Stimulated activated naive CD8-positive, alpha-beta T cell treated with anti-CD3 and anti-CD28 coated beads, Interleukin-15, amount 100 ng/mL, for 72 hours (primary cell): ENCODE results near the gene RAB8B.

Source experiments
- ATAC-seq: fragments of 150-1000 bp; cut with Tn5 transposase; 2 replicates; pipeline ENCODE4 v1.10.0; 2021; ENCODE audit warnings: mild to moderate bottlenecking, moderate library complexity
- DNase-seq, 2 donors: peaks; one replicate each; pipeline ENCODE4 v3.0.0; 2021 to 2022
- H3K27ac Mint-ChIP-seq, 2 donors: one replicate each; pipeline ENCODE4 v1.8.0; 2022; ENCODE audit warnings: mild to moderate bottlenecking in 2 of 2, mixed read lengths in 2 of 2, moderate library complexity in 2 of 2
- H3K27me3 Mint-ChIP-seq: one replicate; pipeline ENCODE4 v1.8.0; 2022; ENCODE audit warnings: mixed read lengths
- H3K4me1 Mint-ChIP-seq: one replicate; pipeline ENCODE4 v1.8.0; 2022; ENCODE audit warnings: mild to moderate bottlenecking, mixed read lengths
- H3K4me3 Mint-ChIP-seq, 2 donors: one replicate each; pipeline ENCODE4 v1.8.0; 2022; ENCODE audit warnings: mild to moderate bottlenecking in 2 of 2, mixed read lengths in 2 of 2, moderate library complexity in 1 of 2
- H3K9me3 Mint-ChIP-seq, 2 donors: one replicate each; pipeline ENCODE4 v1.8.0; 2022; ENCODE audit warnings: mixed read lengths in 2 of 2

RAB8B gene

GRCh38 chr15:63288342-63288741 lies 98.9 kb downstream of the RAB8B start:
- ATAC-seq, result no peak
- Mint-ChIP-seq H3K9me3 (no peaks in the 10 kb centered on the region), H3K27ac (no peak overlapping the region), H3K4me3 (no peak overlapping the region), H3K27me3 (no peaks in the 10 kb centered on the region), H3K4me1 (peaks cover 11% of the 10 kb centered on the region)
- no peak for DNase-seq

- no peaks in the 10 kb centered on the region for H3K27me3 Mint-ChIP-seq
- no peak overlapping the region for H3K27ac Mint-ChIP-seq
- H3K4me1 Mint-ChIP-seq, result peaks cover 6% of the 10 kb centered on the region
- no peak for ATAC-seq
- no peaks in the 10 kb centered on the region for H3K9me3 Mint-ChIP-seq
- no peak overlapping the region for H3K4me3 Mint-ChIP-seq
- no peak for DNase-seq
These were observed 99.5 kb downstream of the RAB8B start for GRCh38 chr15:63288778-63289378.

GRCh38 chr15:63291507-63291906 lies 102.1 kb downstream of the RAB8B start:
- H3K4me1 Mint-ChIP-seq, result peaks cover 20% of the 10 kb centered on the region
- H3K27ac Mint-ChIP-seq, result no peak overlapping the region
- H3K27me3 Mint-ChIP-seq, result no peaks in the 10 kb centered on the region
- H3K9me3 Mint-ChIP-seq, result no peaks in the 10 kb centered on the region
- DNase-seq, result no peak
- H3K4me3 Mint-ChIP-seq, result no peak overlapping the region
- ATAC-seq, result no peak

GRCh38 chr15:63292241-63292640 lies 102.8 kb downstream of the RAB8B start:
- Mint-ChIP-seq H3K27ac (peak overlapping the region in 1 of 2 donors; percentile 21), H3K27me3 (no peaks in the 10 kb centered on the region)

GRCh38 chr15:63292771-63293170 lies 103.4 kb downstream of the RAB8B start:
- no peaks in the 10 kb centered on the region for H3K9me3 Mint-ChIP-seq
- no peak overlapping the region for H3K27ac Mint-ChIP-seq
- no peak for DNase-seq
- no peak overlapping the region for H3K4me3 Mint-ChIP-seq
- ATAC-seq, result no peak
- H3K27me3 Mint-ChIP-seq, result no peaks in the 10 kb centered on the region
- peaks cover 21% of the 10 kb centered on the region for H3K4me1 Mint-ChIP-seq

More at GRCh38 chr15:63292241-63292640, 102.8 kb downstream of the RAB8B start:
- H3K9me3 Mint-ChIP-seq, result no peaks in the 10 kb centered on the region
- peaks cover 21% of the 10 kb centered on the region for H3K4me1 Mint-ChIP-seq
- no peak for ATAC-seq
- no peak overlapping the region for H3K4me3 Mint-ChIP-seq
- DNase-seq, result no peak

GRCh38 chr15:63294359-63294758 lies 105.0 kb downstream of the RAB8B start:
- peaks cover 15% of the 10 kb centered on the region for H3K4me1 Mint-ChIP-seq
- H3K27me3 Mint-ChIP-seq, result no peaks in the 10 kb centered on the region
- DNase-seq (no peak), ATAC-seq (no peak)
- H3K27ac Mint-ChIP-seq, result no peak overlapping the region
- H3K4me3 Mint-ChIP-seq, result no peak overlapping the region
- H3K9me3 Mint-ChIP-seq, result no peaks in the 10 kb centered on the region

GRCh38 chr15:63295341-63295740 lies 105.9 kb downstream of the RAB8B start:
- Mint-ChIP-seq H3K27ac (peak overlapping the region in 1 of 2 donors; percentile 39), H3K4me3 (no peak overlapping the region)

GRCh38 chr15:63296195-63296594 lies 106.8 kb downstream of the RAB8B start:
- H3K27me3 Mint-ChIP-seq, result no peaks in the 10 kb centered on the region
- H3K4me3 Mint-ChIP-seq, result no peak overlapping the region
- H3K9me3 Mint-ChIP-seq, result no peaks in the 10 kb centered on the region
- DNase-seq, result no peak
- peaks cover 20% of the 10 kb centered on the region for H3K4me1 Mint-ChIP-seq
- H3K27ac Mint-ChIP-seq, result peak overlapping the region in 1 of 2 donors; percentile 22
- no peak for ATAC-seq

More at GRCh38 chr15:63295341-63295740, 105.9 kb downstream of the RAB8B start:
- H3K9me3 Mint-ChIP-seq, result no peaks in the 10 kb centered on the region
- no peak for ATAC-seq
- no peaks in the 10 kb centered on the region for H3K27me3 Mint-ChIP-seq
- peaks cover 15% of the 10 kb centered on the region for H3K4me1 Mint-ChIP-seq
- no peak for DNase-seq

GRCh38 chr15:63299943-63300575 lies 110.7 kb downstream of the RAB8B start:
- ATAC-seq (no peak), DNase-seq (no peak)
- H3K9me3 Mint-ChIP-seq, result no peaks in the 10 kb centered on the region
- peaks cover 23% of the 10 kb centered on the region for H3K4me1 Mint-ChIP-seq
- no peak overlapping the region for H3K4me3 Mint-ChIP-seq
- no peaks in the 10 kb centered on the region for H3K27me3 Mint-ChIP-seq
- H3K27ac Mint-ChIP-seq, result peak overlapping the region in 1 of 2 donors; percentile 49

- H3K27ac Mint-ChIP-seq, result no peak overlapping the region
- no peaks in the 10 kb centered on the region for H3K27me3 Mint-ChIP-seq
- no peaks in the 10 kb centered on the region for H3K9me3 Mint-ChIP-seq
- H3K4me3 Mint-ChIP-seq, result no peak overlapping the region
- peaks cover 16% of the 10 kb centered on the region for H3K4me1 Mint-ChIP-seq
- DNase-seq, result no peak
- ATAC-seq, result no peak
These were observed 111.7 kb downstream of the RAB8B start for GRCh38 chr15:63301088-63301487.

- Mint-ChIP-seq H3K4me1 (peaks cover 10% of the 10 kb centered on the region), H3K27ac (no peak overlapping the region)
- DNase-seq, result no peak
These were observed 115.9 kb downstream of the RAB8B start for GRCh38 chr15:63305260-63305659.

GRCh38 chr15:63306492-63307073 lies 117.2 kb downstream of the RAB8B start:
- Mint-ChIP-seq H3K4me3 (no peak overlapping the region), H3K27me3 (no peaks in the 10 kb centered on the region), H3K4me1 (peaks cover under 1% of the 10 kb centered on the region), H3K9me3 (no peaks in the 10 kb centered on the region), H3K27ac (no peak overlapping the region)
- no peak for ATAC-seq
- no peak for DNase-seq

More at GRCh38 chr15:63305260-63305659, 115.9 kb downstream of the RAB8B start:
- no peaks in the 10 kb centered on the region for H3K9me3 Mint-ChIP-seq
- ATAC-seq, result no peak
- H3K4me3 Mint-ChIP-seq, result no peak overlapping the region
- no peaks in the 10 kb centered on the region for H3K27me3 Mint-ChIP-seq

GRCh38 chr15:63308491-63308890 lies 119.1 kb downstream of the RAB8B start:
- H3K27me3 Mint-ChIP-seq, result no peaks in the 10 kb centered on the region
- H3K4me3 Mint-ChIP-seq, result no peak overlapping the region
- no peaks in the 10 kb centered on the region for H3K9me3 Mint-ChIP-seq
- no peak for ATAC-seq
- DNase-seq, result no peak
- H3K4me1 Mint-ChIP-seq, result no peaks in the 10 kb centered on the region
- peak overlapping the region in 1 of 2 donors; percentile 11 for H3K27ac Mint-ChIP-seq

- ATAC-seq (no peak), DNase-seq (no peak)
- no peak overlapping the region for H3K4me3 Mint-ChIP-seq
- no peaks in the 10 kb centered on the region for H3K27me3 Mint-ChIP-seq
- H3K9me3 Mint-ChIP-seq, result no peaks in the 10 kb centered on the region
- H3K27ac Mint-ChIP-seq, result no peak overlapping the region
- no peaks in the 10 kb centered on the region for H3K4me1 Mint-ChIP-seq
These were observed 119.5 kb downstream of the RAB8B start for GRCh38 chr15:63308947-63309346.

GRCh38 chr15:63310646-63311045 lies 121.2 kb downstream of the RAB8B start:
- Mint-ChIP-seq H3K4me1 (no peaks in the 10 kb centered on the region), H3K4me3 (no peak overlapping the region), H3K27me3 (no peaks in the 10 kb centered on the region), H3K9me3 (no peaks in the 10 kb centered on the region), H3K27ac (no peak overlapping the region)
- no peak for DNase-seq
- no peak for ATAC-seq

GRCh38 chr15:63312286-63312685 lies 122.9 kb downstream of the RAB8B start:
- H3K27ac Mint-ChIP-seq, result no peak overlapping the region
- no peaks in the 10 kb centered on the region for H3K4me1 Mint-ChIP-seq
- no peak for DNase-seq
- no peak overlapping the region for H3K4me3 Mint-ChIP-seq
- ATAC-seq, result no peak
- H3K27me3 Mint-ChIP-seq, result no peaks in the 10 kb centered on the region
- no peaks in the 10 kb centered on the region for H3K9me3 Mint-ChIP-seq
